Stimulated activated CD8-positive, alpha-beta memory T cell treated with anti-CD3 and anti-CD28 coated beads, Interleukin-12 subunit alpha, Interleukin-12 subunit beta, amount 100 ng/mL, for 1 hour (primary cell): ENCODE data around the gene NAALADL2.
"Not testable (repeated sequence)": the region's sequence is repeated elsewhere in the genome, so short reads cannot be mapped to it uniquely, and the experiment has no call there.

ENCODE experiments used
- DNase-seq: peaks from one replicate; pipeline ENCODE4 v3.0.0-alpha.2; 2020; ENCODE audit warnings: low read depth

The NAALADL2 gene

GRCh38 chr3:175070946-175071345 lies 211.8 kb downstream of the NAALADL2 start:
- DNase-seq, result no peak

- no peak for DNase-seq
Observed at GRCh38 chr3:175073219-175073905, 214.2 kb downstream of the NAALADL2 start.

- no peak for DNase-seq
Observed at GRCh38 chr3:175075269-175075668, 216.1 kb downstream of the NAALADL2 start.

GRCh38 chr3:175077216-175077615 lies 218.1 kb downstream of the NAALADL2 start:
- no peak for DNase-seq

GRCh38 chr3:175082631-175083030 lies 223.5 kb downstream of the NAALADL2 start:
- DNase-seq, result no peak

- not testable (repeated sequence) for DNase-seq
Observed at GRCh38 chr3:175087128-175087527, 228.0 kb downstream of the NAALADL2 start.

GRCh38 chr3:175088766-175089380 lies 229.7 kb downstream of the NAALADL2 start:
- DNase-seq, result no peak

- no peak for DNase-seq
Observed at GRCh38 chr3:175091426-175092114, 232.4 kb downstream of the NAALADL2 start.

GRCh38 chr3:175093748-175094147 lies 234.6 kb downstream of the NAALADL2 start:
- DNase-seq, result no peak

GRCh38 chr3:175094344-175094743 lies 235.2 kb downstream of the NAALADL2 start:
- DNase-seq, result no peak

- no peak for DNase-seq
Observed at GRCh38 chr3:175098644-175099043, 239.5 kb downstream of the NAALADL2 start.

GRCh38 chr3:175102161-175102560 lies 243.0 kb downstream of the NAALADL2 start:
- no peak for DNase-seq

- DNase-seq, result no peak
Observed at GRCh38 chr3:175103298-175103697, 244.2 kb downstream of the NAALADL2 start.

GRCh38 chr3:175105066-175105465 lies 245.9 kb downstream of the NAALADL2 start:
- DNase-seq, result no peak

- DNase-seq, result no peak
Observed at GRCh38 chr3:175107231-175107630, 248.1 kb downstream of the NAALADL2 start.

- DNase-seq, result no peak
Observed at GRCh38 chr3:175107995-175108394, 248.9 kb downstream of the NAALADL2 start.

GRCh38 chr3:175108613-175109151 lies 249.5 kb downstream of the NAALADL2 start:
- no peak for DNase-seq

GRCh38 chr3:175111036-175111435 lies 251.9 kb downstream of the NAALADL2 start:
- DNase-seq, result no peak

- DNase-seq, result no peak
Observed at GRCh38 chr3:175118382-175118941, 259.3 kb downstream of the NAALADL2 start.

GRCh38 chr3:175121225-175121624 lies 262.1 kb downstream of the NAALADL2 start:
- no peak for DNase-seq

- no peak for DNase-seq
Observed at GRCh38 chr3:175127075-175127662, 268.0 kb downstream of the NAALADL2 start.

GRCh38 chr3:175129126-175129525 lies 270.0 kb downstream of the NAALADL2 start:
- DNase-seq, result no peak
